GM19452 (cell line): ENCODE data around the gene ZNF532.

ENCODE experiments used
- ATAC-seq: cut with Tn5 transposase; IDR thresholded peaks from one replicate; pipeline ENCODE4 v1.9.1; 2021; ENCODE audit not compliant: unreplicated experiment

Gene ZNF532

DNA sequence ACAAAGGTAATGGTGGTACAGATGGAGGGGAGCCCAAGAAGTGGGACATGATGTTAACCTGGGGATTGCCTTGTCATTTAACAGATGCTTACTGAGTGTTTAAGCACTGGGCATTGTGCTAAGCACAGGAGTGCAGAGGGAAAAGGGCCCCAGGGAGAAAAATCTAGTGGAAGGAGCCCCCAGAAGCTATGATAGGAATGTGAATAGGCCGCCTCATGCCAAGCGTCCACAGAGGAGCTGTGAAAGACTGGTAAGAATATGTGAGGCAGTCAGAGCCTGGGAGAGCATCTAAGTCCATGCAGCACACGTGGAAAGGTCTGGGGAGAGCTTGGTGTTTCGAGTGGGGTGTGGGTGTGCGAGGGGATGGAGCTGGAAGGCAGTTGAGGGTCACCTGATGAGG, 5.5 kb downstream of the ZNF532 start:
- ATAC-seq, result no peak

DNA sequence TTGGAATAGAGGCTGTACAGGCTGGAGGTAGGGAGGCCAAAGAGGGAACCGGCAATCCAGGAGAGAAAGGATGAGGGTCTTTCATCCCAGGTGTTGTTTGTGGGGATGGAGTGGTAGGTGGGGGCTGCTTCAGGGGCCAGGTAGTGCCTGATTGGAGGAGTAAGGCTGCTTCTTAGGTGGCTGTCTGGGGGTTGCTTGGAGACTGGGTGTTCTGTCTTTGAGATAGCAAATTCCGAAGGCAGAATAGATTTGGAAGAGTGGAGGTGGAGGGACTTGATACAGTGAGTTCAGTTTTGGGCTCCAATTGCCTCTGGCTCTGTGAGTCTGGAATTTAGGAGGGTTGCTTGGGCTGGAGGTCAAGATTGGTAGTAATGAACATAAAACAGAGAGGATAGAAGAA, 5.9 kb downstream of the ZNF532 start:
- no peak for ATAC-seq

DNA sequence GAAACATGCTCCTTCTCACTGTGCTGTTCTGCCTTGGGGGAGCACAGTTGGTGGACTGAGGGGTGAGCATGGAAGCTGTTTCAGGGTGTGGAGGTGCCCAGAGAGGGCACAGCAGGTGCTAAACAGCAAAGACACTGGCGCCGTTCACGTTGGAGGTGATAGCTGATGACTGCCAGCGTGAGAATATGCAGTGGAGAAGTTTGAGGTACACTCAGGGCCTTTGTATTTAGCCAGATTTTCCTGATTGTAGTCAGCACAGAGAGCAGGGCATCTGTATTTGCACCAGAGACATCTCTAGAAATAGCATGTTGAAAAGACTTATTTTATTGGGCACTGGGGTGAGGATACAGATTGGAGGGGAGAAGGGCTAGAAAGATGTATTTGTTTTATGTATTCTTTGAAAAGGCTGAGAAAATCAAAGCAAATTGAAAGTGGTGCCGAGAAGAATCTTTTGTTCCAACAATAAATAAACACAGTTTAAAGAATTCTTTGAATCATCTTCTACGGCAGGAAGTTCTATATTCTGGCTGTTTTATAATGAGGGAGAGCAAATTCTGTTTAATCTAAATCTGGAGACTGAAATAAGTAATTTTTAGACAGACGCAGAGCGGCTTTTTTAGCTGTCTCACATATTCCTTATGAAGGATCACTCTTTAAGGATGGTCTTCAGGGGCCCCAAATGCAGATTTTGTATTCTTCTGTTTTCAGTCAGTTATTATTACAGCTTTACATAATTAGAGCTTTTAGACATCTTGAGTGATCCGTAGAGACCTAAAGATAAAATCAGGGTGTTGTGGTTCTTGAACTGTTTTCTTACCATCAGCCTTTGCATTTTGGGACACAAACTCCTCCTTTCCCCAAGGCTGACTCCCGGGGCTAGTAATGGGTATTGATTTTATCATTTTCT, 7.1 kb downstream of the ZNF532 start:
- no peak for ATAC-seq

DNA sequence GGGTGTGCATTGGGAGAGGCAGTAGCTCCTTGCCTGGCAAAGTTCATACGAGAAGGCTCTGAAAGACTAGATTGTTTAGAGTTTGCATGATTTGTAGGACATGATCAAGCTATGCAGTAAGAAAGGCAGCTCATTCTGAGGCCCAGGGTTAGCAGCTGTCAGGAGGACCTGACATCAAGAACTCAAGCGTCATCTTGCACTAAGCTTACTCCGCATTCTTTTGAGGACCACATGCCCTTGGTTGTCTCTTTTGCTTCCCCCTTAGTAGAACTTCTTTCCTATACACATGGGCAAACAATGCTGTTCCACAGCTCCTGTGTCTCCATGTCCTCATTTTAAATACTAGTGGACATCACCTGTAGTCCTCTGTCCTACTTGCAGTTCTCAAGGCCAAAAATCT, 14.0 kb downstream of the ZNF532 start:
- ATAC-seq, result no peak

GRCh38 chr18:58881477-58881876, 16.8 kb downstream of the ZNF532 start:
- no peak for ATAC-seq

DNA sequence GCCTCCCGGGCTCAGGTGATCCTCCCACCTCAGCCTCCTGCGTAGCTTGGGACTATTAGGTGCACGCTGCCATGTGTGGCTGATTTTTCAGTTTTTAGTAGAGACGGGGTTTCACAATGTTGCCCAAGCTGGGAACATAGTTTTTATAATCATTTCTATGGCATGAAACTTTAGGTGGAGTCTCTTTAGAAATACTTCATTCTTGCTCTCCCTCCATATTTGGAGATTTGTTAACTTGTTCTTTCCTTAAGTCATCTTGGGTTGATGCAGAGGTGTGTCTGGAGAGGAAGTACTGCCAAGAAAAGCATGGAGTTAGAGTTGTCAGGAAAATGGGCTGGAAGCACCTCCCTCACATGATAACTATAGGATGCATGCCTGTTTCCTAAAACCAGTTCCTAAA, 17.4 kb downstream of the ZNF532 start:
- ATAC-seq, result no peak

DNA sequence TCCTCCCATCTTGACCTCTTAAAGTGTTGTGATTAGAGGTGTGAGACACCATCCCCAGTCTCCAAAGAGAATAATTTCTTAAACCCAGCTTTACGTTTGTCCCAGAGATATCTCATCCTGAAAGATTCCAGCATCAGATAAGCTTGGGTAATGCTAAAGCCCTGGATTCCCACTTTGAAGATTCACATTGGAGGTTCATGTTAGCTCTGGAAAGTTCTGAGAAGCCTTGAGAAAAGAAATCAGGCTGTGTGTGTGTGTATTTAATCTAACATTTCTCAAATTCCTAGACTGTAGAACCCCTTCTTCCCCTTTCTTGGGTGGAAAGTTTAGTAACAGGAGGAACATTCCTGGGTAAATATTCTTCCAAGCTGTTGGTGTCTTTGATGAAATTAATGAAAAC, 18.0 kb downstream of the ZNF532 start:
- ATAC-seq, result no peak

DNA sequence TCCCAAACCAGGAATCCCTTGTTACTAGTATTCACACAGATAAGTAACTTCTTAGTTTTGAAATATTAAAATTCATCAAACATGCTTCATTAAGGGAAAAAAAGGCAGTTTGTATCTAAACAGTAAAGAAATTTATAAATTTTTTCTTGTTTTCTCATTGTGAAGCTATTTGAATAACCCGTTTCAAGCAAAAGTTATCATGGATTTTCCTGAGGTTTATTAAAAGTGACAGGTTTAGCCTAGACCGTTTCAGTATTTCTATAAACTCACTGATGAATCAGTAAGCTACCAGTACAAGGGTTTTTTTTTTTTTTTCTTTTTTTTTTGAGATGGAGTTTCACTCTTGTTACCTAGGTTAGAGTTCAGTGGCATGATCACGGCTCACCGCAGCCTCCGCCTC, 20.0 kb downstream of the ZNF532 start:
- no peak for ATAC-seq

- no peak for ATAC-seq
Measured at GRCh38 chr18:58886431-58886830, 21.8 kb downstream of the ZNF532 start.

DNA sequence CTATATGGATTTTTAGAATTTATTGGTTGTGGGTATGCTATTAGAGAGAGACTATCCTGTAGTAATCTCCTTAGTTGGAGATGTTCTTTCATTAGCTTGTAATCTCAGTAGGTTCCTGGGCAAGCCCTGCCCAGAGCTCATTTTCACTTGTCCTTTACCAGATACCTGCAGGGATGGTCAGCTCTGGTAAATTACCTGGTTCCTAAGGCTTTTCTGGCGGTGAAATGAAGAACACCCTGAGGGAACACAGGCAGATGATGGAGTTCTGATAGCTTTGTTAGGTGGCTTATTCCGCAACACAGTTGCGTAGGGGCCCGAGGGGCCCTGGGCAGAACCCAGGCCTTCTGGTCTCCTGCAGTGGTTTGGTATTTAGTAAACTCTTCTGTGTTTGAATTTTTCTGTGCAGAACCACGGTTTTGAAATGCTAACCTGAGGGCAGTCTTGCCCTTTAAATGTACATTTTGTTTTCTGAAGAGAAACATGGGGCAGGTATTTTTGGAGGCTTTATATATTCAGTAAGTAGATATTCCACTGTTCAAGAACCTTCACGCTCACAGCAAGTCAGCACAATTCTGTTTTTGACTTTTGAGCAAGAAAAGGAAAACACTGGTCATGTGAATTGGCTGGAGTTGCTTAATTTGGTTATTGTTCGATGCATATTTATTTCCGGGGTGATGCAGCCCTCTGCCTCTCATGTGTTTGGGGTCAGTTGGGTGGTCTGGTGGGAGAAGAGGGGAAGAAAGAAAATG, 22.4 kb downstream of the ZNF532 start:
- no peak for ATAC-seq

GRCh38 chr18:58887613-58887963, 22.9 kb downstream of the ZNF532 start:
- no peak for ATAC-seq

- ATAC-seq, result no peak
Measured at GRCh38 chr18:58891776-58892175, 27.1 kb downstream of the ZNF532 start.

DNA sequence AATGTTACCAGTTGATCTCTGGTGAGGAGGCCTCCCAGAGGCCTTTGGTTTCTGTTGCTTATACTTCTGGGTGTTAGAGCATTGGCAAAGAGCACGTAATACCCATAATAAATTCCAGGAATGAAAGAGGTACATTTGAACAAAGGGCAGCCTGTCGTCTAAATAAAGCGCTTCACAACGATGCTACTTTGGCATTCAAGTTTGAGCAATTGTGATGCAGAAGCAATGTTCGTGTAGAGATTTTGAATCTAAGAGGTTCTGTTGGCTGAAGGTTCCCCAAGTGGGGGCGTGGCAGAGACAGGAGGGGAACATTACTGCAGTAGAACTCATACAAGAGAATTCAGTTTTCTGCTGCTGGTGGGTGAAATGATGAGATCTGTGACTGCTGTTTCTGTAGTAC, 27.8 kb downstream of the ZNF532 start:
- no peak for ATAC-seq

- ATAC-seq, result no peak
Measured at GRCh38 chr18:58893388-58894099, 28.9 kb downstream of the ZNF532 start.

DNA sequence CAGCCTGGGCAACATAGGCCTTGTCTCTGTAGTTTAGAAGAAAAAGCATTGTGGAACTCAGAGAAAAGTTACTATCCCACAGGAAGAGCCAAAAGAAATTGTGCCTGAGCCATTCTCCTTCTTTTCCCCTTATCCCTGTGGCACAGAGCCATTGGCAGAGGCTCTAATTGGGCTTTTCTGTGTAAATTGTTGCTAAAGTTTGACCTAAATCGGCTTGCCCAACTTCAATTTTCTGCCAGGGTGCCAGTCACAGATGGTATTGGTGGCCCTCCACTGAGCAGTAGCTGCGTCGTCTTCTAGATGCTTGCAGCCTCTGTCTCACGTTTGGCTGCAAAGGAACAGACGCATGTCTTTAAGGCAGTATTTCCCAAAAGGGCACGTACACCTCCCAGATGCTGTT, 30.3 kb downstream of the ZNF532 start:
- no peak for ATAC-seq

DNA sequence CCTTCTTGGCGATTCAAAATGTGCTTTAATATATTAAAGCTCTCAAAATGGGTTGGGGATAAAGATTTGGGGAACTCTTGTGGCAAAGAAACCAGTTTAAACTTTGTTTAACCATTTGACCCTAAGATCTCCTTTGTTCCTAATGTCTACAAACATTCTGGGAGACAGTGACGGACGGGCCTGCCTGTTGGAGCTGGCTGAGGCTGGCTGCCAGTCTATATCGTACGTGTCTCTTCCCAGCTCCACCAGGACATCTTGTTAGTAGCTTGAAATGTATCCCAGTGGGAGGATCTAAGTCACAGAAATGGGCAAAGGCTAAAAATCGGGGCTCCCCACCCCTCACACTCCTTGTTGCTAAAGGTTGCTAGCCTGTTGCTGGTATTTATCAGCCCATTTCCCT, 30.7 kb downstream of the ZNF532 start:
- ATAC-seq, result no peak

GRCh38 chr18:58896268-58896667, 31.6 kb downstream of the ZNF532 start:
- ATAC-seq, result peak; percentile 91

GRCh38 chr18:58896734-58897508, 32.2 kb downstream of the ZNF532 start:
- no peak for ATAC-seq

DNA sequence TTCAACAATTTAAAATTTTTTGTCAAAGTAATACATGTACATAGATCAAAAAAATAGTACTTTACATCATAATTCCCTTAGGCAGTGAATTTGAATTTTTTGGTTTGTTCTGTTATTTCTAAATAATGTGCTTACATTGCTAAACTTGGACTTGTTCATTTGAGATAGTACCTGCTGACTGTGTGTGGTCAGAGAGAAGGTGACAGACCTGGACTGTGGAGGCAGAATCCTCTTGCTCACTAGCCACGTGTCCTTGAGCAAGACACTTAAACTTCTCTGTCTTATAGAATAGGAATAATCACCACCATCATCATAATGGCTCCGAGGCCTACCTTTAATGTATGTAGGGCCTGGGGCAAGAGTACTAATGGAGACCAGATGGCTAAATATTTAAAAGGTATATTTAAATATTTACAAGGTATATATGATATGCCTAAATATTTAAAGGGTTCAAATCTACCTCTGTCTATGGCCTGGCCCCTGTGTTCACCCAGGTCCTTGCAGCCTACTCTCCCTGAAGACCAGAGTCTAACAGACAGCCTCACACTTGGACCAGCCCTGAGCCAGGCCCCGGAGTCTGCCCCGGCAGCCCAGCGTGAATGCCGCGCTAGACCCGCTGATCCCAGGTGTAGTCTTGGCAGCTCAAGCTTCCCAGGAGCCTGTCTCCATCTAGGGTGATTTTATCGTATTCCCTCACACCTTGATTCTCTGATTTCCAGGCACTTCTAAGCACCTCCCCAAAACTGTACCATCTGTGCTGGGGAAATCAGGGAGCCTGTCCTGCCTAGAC, 33.5 kb downstream of the ZNF532 start:
- no peak for ATAC-seq

GRCh38 chr18:58900015-58900649, 35.5 kb downstream of the ZNF532 start:
- ATAC-seq, result no peak
